Middle frontal gyrus (tissue), 1 donor: ENCODE measurements around the gene CTU1.
"Not testable (repeated sequence)": the region's sequence is repeated elsewhere in the genome, so short reads cannot be mapped to it uniquely, and the experiment has no call there.

Source experiments
- DNase-seq: peaks from one replicate; pipeline ENCODE4 v3.0.0-alpha.2; 2015; ENCODE audit warnings: low spot score; ENCODE audit errors: extremely low spot score

Gene CTU1

DNA sequence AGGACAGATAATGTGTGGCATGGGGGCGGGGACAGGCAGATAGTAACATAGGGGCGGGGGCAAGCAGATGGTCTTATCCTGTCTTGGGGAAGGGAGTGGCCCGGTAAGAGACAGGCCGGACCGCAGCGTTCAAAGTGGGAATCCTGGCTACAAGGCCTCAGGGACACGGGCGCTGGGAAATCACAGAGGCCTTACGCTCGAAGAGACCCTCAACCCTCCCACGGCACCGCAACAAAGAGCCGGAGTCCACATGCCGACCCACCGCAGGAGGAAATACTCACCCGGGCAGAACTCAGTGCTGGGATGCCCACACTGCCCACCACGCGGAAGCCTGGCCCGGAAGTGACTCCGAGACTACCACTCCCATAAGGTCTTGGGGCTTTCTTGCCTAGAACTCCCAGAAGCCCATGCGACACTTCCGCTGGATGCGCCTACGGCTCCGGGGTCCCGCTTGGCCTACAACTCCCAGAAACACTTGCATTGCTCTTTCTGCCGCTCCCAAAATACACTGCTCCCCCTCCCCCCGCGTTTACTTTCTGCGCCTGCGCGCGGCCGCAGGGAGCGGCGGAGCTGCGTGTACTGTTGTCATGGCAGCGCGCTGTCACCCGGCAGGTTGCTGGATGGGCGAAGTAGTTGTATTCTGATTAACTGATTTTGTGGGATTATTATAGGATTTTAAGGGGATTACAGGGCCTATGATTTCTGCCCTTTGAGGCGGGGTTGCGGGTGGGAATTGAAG, at the start of gene CTU1:
CTU1 (minus strand) TSS at position 344 of the 739 bp plus-strand sequence. CDS start 3,840 bp downstream, outside the sequence.
- DNase-seq = peak; percentile 97

DNA sequence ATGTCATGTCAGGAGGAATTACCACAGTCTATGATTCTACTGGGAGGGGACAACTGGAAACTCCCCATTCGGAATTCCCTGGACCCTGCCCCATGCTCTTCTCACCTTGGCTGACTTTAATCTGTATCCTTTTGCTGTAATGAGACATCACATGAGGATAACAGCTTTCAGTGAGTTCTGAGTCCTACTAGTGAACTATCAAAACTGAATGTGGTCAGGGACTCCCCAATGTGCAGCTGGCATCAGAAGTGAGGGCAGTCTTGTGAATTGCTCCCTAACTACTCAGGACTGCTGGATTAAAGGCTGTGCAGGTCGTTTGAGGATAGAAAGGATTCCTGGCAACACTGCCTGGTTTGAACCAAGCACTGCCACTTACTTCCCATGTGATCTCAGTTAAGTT, 49.1 kb upstream of the CTU1 start:
- no peak for DNase-seq

GRCh38 chr19:51156710-51157109, 48.5 kb upstream of the CTU1 start:
- DNase-seq = no peak

DNA sequence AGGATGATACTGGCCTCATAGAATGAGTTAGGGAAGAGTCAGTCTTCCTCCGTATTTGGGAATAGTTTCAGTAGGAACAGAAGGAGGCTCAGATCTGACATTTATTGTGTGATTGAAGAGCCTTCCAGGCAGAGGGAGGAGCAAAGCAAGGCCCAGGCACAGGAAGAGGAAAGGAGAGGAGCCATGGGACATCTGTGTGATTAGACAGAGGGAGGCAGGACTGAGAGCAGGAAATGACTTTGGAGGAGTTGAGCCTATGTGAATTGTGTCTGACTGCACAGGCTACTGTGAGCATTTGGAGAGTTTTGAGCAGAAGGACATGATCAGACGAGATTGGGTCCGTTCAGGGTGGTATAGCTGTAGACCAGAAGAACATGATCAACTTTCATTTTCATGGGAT, 42.4 kb upstream of the CTU1 start:
- no peak for DNase-seq

DNA sequence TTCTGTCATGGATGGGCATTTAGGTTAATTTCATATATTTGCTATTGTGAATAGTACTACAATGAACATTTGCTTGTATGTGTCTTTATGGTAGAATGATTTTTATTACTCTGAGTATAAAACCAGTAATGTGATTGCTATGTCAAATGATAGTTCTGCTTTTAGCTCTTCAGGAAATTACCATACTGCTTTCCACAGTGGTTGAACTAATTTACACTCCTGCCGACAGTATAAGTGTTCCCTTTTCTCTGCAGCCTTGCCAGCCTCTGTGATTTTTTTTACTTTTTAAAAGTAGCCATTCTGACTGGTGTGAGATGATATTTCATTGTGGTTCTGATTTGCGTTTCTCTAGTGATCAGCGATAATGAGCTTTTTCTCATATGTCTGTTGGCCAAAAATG, 40.4 kb upstream of the CTU1 start:
- no peak for DNase-seq

DNA sequence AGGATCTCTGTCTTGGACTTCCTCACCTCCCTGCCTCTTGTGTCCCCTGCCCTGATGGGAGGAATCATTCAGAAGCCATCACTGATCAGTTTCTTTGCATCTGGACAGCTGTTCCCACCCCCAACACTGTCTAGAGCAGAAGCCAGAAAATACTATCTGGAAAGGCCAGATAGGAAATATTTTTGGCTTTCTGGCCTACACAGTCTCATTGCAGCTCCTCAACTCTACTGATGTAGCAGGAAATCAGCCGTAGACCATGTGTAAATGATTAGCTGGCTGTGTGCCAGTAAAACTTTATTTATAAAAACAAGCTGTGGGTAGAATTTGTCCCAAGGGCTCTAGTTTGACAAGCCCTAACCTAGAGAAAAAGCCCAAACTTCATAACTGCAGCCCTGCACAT, 39.5 kb upstream of the CTU1 start:
- no peak for DNase-seq

DNA sequence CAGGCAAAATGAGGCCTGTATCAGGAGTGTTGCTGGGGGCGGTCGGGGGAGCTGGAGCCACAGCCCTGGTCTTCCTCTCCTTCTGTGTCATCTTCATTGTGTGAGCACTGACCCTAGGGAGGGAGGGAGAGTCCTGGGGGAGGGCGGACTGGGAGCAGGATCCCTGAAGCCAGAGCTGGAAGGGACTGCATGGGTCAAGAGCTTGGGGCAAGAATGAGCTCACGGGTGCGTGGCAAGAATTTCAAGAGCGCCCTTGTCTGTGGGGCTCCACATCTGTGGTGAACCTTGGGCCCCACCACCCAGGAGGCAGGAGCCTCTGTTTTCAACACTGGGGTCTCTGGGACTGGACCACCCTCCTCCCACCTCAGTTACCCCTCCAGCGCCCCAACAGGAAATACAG, 38.5 kb upstream of the CTU1 start:
- DNase-seq = no peak

- no peak for DNase-seq
Measured at GRCh38 chr19:51145916-51146493, 37.8 kb upstream of the CTU1 start.

- DNase-seq = no peak
Measured at GRCh38 chr19:51144482-51145045, 36.4 kb upstream of the CTU1 start.

GRCh38 chr19:51143486-51143885, 35.3 kb upstream of the CTU1 start:
- no peak for DNase-seq

GRCh38 chr19:51142809-51143475, 34.7 kb upstream of the CTU1 start:
- not testable (repeated sequence) for DNase-seq

DNA sequence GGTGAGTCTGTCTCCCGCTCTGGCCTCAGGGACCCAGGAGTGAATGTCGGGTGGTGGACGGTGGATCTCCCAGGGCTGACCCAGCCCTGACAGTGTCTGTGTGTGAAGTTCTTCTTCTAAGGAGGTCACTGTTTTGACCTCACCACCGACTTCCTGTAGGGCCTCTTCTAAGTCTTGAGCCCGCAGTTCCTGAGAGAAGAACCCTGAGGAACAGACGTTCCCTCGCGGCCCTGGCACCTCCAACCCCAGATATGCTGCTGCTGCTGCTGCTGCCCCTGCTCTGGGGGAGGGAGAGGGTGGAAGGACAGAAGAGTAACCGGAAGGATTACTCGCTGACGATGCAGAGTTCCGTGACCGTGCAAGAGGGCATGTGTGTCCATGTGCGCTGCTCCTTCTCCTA, 33.9 kb upstream of the CTU1 start, which contains the start of gene SIGLEC7:
SIGLEC7 (plus strand) TSS at position 183 of the 400 bp plus-strand sequence; CDS start at position 252, 69 bp downstream.
- no peak for DNase-seq

DNA sequence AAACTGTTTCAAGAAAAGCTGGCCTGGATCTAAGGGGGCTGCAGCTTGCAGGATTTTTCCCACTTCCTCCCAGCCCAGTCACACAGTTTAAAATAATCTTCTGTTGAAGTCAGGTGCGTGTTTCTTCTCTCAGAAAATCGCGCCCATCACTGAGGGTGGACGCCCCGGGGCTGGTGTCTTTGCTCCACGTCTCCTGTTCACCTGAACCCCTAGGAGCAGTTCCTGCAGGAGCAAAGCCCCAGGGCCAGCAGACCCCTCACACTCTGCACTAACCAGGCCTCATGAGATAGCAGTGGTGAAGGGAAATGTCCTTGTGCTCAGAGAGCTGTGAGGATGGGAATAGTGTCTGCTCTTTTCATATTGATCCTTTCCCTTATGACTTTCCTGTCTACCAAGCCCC, 33.0 kb upstream of the CTU1 start:
- DNase-seq = no peak

DNA sequence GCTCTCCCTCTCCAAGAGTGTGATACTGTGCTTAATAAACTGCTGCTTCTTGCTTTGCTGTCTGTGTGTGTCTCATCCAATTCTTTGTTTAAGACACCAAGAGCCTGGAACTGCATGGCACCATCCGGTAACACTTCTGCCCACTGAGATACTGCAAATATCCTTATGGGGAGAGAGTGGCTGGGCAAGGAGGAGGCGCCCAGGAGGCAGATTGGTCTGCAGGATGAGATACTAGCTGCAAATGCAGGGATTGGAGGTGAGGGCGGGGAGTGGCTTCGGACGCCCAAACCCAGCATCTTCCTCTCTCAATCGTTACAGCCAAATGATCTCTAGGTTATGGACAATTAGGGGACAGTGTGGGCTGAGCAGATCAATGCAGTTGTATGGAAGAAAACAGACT, 32.2 kb upstream of the CTU1 start:
- peak; percentile 42 for DNase-seq

GRCh38 chr19:51139299-51140014, 31.2 kb upstream of the CTU1 start:
- no peak for DNase-seq

GRCh38 chr19:51138549-51138979, 30.4 kb upstream of the CTU1 start:
- DNase-seq = no peak

GRCh38 chr19:51137792-51138425, 29.7 kb upstream of the CTU1 start:
- no peak for DNase-seq

DNA sequence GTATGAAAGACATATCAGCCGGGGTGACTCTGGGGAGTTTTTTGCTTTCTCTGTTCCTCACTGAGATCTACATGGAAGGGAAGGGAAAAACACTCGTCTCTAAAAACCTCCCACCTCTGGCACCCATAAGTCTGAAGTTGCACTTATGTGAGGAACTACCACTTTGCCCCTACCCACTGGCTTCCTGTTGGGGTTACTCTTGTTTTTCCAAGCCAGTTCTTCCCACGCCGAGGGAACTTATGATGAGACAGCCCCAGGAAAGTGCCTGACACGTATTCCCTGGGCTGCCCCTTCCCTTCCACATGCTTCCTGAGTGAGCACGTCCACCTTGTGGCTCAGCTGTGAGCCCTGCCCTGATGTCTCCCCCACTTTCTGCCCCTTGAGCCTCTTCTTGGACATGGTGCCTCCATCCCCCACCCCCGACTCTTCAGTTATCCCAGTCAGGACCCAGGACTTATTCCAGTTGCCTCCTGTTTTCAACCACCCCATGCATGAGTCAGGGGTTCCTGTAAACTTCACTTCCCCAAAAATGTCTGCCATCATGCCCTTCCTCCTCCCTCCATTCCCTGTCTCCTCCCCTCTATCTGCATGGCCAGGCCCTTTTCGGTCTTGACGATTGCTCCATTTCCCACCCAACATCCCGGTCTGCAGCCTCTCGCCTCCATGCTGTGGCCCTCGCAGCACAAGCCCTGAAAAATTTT, 28.8 kb upstream of the CTU1 start:
- no peak for DNase-seq

DNA sequence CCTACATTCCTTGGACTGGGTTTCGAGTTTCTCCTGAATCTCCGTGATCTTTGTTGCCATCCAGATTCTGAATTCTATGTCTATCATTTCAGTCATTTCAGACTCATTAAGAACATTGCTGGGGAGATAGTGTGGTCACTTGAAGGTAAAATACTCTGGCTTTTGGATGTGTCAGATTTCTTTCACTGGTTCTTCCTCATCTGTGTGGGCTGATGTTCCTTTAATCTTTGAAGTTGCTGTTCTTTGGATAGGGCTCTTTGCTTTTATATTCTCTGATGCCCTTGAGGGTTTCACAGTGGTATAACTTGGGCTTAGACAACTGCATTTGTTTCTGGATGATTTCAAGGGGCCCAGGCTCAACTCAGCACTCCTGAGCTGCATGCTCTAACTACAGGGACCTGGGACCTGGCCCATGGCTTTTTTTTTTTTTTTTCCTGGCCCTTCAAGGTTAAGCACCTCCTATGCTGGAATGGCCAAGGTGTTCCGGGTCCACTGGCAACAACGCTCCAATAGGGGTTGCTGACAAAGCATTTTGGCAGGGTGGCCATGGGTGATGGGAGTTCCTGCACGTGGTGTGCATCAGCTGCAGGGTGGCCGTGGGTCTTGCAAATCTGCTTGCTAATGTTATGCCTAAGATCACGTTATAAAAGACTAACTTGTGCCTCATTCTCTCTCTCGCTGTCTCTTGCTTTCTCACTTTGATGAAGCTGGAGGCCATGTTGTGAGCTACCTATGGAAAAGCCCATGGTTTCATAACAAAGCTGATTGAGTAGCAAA, 28.0 kb upstream of the CTU1 start:
- no peak for DNase-seq

- no peak for DNase-seq
Measured at GRCh38 chr19:51135004-51135403, 26.8 kb upstream of the CTU1 start.
